Colon (tissue), 2 donors: ENCODE measurements around the gene NDFIP1.
"Not testable (repeated sequence)": the region's sequence is repeated elsewhere in the genome, so short reads cannot be mapped to it uniquely, and the experiment has no call there.

Source experiments
- FAIRE-seq: peaks from 2 replicates; lab custom pipeline; 2012; peaks lifted over from hg19 to GRCh38; lab: Jason Lieb, UNC
- donor health status: control.
- donor health status: control.

The NDFIP1 gene

GRCh38 chr5:142154449-142154841 is 45.9 kb downstream of the NDFIP1 start:
- FAIRE-seq = not testable (repeated sequence)

- FAIRE-seq = no peak
Measured at GRCh38 chr5:142156839-142157463, 48.4 kb downstream of the NDFIP1 start.

DNA sequence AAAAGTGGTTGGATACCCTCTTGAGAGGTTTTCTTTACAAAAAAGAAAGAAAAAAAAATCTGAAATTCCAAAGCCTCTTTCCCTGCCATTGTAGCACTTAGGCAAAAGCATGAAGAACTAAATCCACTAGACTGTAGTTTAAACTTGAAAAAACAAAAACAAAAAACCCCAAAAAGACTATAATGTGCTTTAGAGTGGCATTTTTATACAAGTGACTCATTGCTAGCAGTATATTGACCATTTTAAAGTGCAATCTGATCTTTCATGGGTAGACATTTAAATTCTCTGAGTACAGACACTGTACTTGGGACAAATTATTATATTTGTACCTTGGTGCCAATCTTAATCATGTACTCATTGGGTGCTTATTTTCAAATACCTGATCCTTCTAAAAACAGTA is 50.8 kb downstream of the NDFIP1 start:
- no peak for FAIRE-seq

DNA sequence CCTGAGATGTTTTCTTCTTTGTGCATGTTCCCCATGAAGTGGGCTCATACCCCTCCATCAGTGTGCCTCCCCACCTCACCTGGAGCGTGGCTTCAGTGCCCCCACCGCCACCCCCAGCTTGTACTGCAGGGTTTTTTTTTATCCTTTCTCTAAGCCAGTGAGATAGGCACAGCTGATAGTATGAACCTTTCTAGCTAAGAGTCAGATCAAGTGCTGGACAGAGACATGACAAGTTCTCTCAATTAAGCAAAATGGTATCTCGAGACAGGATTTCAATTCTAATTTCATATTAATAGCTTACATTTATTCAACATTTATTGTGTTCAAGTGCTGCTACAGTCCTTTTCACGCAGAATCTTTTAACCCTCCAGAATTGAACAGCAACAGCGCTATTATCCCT is 55.7 kb downstream of the NDFIP1 start:
- FAIRE-seq = no peak

GRCh38 chr5:142166754-142167153 is 58.2 kb downstream of the NDFIP1 start:
- FAIRE-seq = no peak

DNA sequence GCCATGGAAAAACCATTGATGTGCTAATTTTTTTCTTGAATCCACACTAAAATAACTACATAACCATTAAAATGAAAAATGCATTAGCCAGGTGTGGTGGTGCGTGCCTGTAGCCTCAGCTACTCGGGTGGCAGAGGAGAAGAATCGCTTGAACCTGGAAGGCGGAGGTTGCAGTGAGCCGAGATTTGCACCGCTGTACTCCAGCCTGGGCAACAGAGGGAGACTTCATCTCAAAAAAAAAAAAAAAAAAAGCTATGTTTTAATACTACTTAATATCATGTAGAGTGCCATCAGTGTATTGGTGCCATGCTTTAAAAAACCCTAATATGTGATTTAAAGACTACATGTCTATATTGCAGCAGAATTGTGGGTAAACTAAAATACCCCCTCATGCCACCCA is 58.9 kb downstream of the NDFIP1 start:
- FAIRE-seq = no peak

DNA sequence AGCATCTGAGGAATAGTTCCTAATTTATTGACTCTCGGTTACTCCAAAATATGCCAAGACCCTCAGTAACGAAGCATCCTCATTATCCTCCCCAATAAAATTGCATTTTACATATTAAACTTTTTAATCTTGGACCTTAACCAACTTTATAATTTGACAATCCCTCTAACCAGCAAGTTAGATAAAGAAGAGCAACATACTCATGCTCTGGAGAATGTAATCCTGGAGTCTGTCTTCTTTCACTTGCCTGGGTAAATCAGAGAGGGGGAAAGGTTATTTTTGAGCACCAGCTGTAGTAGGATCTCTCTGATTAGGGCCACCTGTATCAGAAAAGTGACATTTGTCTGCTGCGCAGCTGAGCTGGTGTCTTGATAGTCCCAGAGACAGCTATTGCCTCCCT is 59.8 kb downstream of the NDFIP1 start:
- no peak for FAIRE-seq

- FAIRE-seq = no peak
Measured at GRCh38 chr5:142170254-142170953, 61.8 kb downstream of the NDFIP1 start.

GRCh38 chr5:142171270-142171669 is 62.7 kb downstream of the NDFIP1 start:
- FAIRE-seq = no peak

DNA sequence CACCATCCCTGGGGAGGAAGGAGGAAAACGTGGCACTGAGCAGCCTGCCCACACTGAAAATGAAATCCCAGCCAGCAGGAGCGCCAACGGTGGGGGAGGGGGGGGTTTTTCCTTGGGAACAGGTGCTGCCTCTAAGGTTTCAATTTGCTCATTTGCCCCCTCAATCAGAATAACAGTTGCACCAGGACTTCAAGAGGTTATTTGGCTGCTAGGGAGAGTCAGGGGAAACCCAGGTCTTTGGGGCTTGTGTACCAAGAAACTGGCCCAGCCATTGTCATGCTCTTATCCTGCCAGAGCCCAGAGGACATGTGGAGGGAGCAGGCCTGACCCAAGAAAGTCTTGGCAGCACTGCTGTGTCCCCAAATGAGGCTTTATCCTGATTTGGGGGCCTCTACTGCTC is 66.5 kb downstream of the NDFIP1 start:
- FAIRE-seq = no peak

- no peak for FAIRE-seq
Measured at GRCh38 chr5:142175461-142176142, 67.0 kb downstream of the NDFIP1 start.

DNA sequence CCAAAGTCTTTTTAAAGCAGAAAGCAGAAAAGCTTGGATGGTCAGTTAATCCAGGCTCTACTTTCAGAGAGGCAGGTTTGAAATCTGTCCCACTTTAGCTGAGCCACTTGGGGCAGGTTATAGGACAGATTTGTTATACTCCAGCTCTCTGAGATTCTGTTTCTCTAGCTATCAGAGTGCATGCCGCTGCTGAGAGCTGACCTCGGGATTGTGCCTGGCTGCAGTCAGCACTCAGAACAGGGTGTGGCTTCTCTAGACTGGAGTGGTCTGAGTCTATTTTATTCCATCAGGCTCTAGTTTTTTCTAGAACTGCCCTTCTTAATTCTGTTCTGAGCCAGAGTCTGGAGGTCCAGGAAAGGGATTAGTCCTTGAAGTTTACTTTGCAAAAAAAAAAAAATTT is 67.7 kb downstream of the NDFIP1 start:
- no peak for FAIRE-seq

DNA sequence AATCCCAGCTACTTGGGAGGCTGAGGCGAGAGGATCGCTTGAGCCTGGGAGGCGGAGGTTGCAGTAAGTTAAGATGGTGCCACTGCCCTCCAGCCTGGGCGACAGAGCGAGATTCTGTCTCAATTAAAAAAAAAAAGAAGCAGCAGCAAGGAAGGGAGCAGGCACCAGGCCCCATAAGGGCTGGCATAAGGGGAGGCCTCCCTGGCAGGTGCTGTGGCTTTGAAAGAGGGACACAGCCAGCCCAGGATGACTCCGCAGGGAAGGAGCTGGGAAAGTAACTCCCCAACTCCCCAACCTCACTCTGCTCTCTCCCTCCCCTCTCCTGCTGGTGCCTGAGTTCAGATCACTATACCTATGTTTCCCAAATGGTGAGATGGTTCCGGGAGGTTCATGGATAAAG is 70.1 kb downstream of the NDFIP1 start:
- no peak for FAIRE-seq

GRCh38 chr5:142179776-142180387 is 71.3 kb downstream of the NDFIP1 start:
- FAIRE-seq = no peak

DNA sequence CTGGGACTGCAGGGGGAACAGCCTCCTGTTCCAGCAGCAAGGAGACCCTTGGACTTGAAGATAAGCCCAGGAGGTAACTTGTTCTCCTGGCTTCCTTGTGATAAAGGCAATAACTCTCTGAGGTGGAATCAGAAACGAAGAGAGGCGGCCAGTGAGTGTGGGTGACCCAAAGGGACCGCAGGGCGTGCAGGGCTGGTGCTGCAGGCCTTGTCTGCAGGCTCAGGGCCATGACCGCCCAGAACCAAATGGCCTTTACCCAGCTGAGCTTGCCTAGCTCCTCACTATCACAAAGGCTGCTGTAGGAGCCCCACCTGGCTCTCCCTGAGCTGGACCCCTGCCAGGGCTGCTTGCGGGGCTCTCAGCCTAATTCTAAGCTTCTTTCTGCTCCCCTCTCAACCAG is 72.5 kb downstream of the NDFIP1 start:
- FAIRE-seq = no peak

- no peak for FAIRE-seq
Measured at GRCh38 chr5:142181547-142182163, 73.1 kb downstream of the NDFIP1 start.

DNA sequence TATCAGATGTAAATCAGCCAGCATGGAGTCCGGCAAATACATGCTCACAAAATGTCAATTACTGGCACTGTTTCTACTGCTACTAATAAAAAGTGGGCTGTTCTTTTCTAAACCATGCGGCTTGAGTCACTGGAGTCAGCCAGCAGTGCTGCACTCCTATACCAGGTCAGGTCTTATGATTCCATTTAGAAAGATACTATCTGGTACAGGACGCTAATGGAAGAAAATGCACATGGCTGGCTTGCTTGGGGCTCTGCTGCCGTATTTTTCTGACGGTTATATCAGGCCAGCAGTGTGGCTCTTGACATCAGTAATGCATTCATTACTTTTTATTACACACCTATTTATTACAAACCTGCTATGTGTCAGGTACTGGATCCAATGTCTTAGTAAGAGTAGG is 74.3 kb downstream of the NDFIP1 start:
- FAIRE-seq = no peak

DNA sequence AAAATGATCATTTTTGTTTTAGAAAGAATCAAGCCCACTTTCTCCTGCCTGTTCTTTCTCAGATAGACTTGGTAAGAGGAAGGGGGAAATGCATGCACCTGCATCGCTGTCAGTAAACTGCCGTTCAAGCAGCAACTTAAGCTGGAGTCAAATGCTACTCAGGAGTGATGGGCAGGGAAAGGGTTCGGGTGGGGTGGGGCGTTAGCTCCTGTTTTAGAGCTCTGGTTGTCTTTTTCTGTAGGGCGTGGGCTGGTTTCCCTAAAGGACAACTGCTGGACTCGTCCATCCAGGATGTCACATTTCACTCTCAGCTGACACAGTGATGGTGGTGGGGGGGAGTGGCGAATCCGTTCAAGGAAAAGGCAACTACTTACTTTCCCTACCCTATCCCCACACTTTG is 75.0 kb downstream of the NDFIP1 start:
- FAIRE-seq = no peak

DNA sequence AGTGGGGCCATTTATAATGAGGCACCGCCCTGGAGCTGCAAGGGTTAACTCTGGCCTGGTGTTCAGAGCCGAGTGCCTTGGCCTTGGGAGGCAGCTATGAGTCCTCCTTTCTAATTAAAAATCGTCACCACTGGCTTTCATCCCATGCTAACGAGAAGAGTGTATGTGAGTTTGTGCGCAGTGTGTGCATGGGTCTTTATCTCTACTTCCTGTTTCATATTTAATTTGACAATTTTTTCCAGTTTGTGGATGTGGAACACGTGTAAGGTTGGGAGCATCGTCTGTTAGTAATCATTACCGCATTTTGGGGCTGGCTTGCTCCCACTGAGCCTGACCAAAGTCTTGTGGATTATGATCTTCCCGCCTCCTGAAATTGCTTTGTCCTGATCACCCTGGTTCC is 76.4 kb downstream of the NDFIP1 start:
- no peak for FAIRE-seq

GRCh38 chr5:142186514-142186856 is 77.9 kb downstream of the NDFIP1 start:
- FAIRE-seq = no peak

DNA sequence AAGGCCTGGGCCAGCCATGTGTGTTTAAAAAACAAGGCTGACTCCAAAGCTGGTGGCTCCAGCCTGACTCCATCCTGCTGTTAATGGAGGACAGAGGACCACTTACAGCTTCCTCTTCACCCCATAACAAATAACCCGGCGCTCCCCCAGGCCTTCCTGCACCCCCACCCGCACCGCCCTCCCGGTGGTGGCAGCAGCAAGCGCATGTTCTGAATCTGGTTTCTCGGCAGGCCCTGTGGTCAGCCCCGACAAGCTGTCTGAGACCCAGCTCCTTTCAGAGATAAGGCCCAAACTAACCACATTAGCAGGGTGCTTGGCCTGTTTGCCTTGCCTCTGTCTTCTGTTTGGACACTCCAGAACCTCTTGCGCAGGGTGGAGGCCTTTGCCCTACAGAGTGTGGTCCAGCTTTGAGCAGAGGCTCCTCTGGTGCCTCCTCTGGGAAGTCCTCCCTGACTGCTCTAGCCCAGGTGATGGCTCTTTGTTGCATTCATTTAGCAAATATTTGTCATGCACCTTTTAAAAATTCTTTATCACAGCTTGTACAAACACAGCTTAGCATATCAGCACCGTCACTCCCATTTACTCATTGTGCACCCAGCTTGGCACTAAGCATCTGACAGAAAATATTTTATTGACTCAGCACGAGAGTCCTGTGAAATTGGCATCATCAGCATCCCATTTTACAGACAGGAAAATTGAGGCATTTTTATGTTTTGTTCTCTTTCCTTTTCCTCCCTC is 78.4 kb downstream of the NDFIP1 start:
- no peak for FAIRE-seq

- not testable (repeated sequence) for FAIRE-seq
Measured at GRCh38 chr5:142188691-142189090, 80.1 kb downstream of the NDFIP1 start.
